NCI-H1048 (cell line): Measurements from ENCODE around the gene CCDC192.

ENCODE experiments used
- DNase-seq: peaks from one replicate; lab custom pipeline; 2025; lab: John Stamatoyannopoulos, UW

The CCDC192 gene

DNA sequence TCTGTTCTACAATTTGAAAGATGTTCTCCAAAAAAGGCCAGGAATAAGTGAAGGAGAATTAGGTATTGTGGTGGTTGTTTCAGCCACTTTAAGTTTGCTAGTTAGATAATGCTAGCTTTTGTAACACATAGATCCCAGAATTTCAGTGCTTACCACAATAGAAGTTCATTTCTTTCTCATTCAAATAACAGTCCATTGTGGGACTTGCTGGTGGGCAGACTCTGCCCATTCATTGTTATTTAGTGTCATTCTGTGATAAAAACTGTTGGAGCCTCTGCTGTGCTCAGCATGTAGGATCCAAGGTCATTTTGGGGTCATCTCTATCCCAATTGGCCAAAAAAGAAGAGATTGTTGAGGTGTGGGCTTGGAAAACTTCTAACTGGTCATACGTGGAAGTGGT is 106.8 kb downstream of the CCDC192 start:
- DNase-seq = no peak

GRCh38 chr5:127810707-127811490 is 107.7 kb downstream of the CCDC192 start:
- DNase-seq = no peak

- no peak for DNase-seq
These were observed 109.4 kb downstream of the CCDC192 start for GRCh38 chr5:127812570-127812969.

DNA sequence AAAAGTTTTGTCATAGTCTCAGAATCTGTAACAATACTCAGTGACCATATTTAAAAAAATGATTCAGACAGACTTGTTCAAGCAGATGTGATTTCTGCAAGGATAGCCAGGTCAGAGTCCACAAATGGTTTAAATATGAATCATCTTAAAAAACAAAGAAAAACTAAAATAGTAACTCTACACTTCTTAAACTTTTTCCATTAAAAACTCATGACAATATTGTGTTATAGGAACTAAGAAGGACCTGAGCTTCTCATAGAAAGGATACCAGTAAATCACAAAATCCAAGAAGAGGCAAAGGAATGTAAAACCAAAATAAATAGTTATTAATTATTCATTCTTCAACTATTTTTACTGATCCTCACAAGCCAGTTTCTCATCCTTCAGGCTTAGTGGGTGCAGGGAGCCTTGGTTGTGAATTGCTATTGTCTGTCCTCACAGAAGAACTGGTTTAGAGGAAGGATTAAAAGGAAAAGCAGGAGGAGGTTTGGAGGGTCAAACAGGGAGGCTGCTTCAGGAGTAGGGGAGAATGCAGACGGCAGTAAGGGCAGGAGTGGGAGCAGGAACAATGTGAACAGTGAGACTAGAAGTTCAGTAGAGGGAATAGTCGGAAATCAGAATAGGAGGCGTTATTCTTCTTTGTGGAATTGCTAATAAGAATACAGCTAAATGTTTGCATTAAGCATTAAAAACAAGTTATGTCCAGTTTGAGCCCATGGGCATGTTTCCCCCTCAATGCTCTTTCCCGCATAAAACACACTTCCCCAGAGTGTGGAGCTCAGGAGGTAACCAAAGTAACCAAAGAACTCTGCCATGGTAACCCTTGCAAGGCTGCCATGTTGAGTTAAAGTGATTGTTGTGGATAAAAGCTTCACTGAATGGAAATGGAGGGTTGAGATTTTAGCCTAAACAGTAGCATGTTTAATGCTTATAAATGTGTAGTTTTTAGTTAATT is 110.7 kb downstream of the CCDC192 start:
- DNase-seq = no peak

- no peak for DNase-seq
These were observed 111.4 kb downstream of the CCDC192 start for GRCh38 chr5:127814588-127814973.

- no peak for DNase-seq
These were observed 117.8 kb downstream of the CCDC192 start for GRCh38 chr5:127820910-127821553.

DNA sequence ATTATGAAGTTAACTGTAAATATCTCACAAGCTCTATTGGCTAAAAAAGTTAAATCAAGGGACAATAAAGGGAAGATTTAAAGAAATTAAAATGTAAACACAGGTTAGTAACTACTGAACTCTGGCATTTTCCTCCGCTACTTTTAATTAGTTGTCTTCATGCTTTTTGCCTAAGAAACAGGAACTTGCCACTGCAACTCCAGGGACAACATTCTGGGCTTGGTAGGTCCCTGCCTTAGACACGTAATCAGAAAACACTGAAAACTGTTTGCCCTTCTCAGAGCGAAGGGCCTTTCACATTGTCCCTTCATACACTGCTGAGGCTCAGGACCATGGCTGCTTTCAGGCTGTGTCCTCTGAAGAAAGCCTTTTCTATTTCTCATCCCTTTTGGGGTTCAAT is 118.7 kb downstream of the CCDC192 start:
- no peak for DNase-seq

- DNase-seq = no peak
These were observed 120.9 kb downstream of the CCDC192 start for GRCh38 chr5:127824126-127824525.

DNA sequence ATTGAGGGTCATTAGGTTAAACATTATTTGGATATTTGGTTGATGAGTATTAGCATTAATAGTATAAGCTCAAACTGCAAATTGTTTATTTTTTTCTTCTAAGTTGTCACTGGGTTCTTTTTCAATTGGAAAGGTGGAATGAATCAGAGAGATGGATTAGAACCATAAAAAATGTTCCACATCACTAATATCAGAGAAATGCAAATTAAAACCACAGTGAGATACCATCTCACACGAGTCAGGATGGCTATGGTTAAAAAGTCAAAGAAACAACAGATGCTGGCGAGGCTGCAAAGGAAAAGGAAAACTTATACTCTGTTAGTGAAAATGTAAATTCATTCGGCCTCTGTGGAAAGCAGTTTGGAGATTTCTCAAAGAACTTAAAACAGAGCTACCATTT is 122.8 kb downstream of the CCDC192 start:
- no peak for DNase-seq

DNA sequence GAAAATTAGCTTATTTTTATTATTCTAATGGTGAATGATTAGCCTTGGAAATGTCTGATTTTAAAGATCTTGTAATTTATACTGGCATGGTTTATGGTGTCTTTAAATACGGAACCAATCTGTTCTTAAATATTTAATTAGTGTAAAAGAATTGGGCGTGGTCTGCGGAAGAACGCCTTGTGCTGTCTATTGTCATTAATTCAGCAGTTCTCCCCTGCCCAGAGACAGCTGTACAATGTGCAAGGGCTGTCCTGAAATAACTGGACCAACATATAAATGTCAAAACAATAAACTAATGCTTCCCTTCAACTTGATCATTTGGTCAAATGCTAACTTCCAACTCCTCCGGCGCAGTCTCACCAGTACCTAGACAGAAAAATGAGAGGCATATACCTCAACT is 124.3 kb downstream of the CCDC192 start:
- no peak for DNase-seq

GRCh38 chr5:127830157-127830556 is 127.0 kb downstream of the CCDC192 start:
- DNase-seq = no peak

GRCh38 chr5:127830829-127831598 is 127.8 kb downstream of the CCDC192 start:
- no peak for DNase-seq

GRCh38 chr5:127832067-127832466 is 128.9 kb downstream of the CCDC192 start:
- no peak for DNase-seq

DNA sequence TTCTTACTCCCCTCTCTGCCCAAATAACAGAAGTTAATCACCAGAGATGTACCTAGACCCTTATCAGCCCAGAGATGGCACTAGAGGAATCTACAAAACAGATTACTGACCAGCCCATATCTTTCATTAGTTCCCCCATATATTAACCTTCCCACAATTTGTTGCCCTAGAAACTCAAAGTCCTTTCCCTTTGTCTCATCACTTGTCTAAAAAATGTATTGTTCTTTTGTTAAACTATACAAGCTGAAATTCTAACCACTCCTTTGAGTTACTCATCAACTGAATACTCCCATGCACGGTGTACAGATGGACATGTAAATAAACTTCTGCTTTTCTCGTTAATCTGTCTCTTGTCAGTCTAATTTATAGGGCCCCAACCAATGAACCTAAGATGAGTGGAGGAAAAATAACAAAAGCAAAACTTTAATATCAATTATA is 130.9 kb downstream of the CCDC192 start:
- DNase-seq = no peak

GRCh38 chr5:127834554-127834953 is 131.4 kb downstream of the CCDC192 start:
- DNase-seq = no peak

DNA sequence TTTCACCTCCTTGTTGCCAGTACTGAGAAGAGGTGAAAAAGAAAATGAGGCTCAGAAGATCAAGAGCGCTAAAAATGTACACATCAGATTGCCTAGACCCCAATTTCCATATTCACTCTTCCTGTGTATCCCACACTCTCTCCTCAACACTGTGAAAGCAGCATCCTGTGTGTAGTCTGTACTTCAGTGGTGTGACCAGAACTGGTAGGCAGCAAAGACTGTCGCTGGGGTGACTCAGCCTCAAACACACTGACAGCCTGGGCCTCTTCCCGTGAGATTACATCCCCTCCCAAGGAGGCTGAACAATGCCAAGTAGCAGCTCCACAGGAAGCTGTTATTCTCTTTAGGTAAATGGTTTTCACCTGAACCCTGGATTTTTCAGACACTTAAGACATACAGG is 135.5 kb downstream of the CCDC192 start:
- DNase-seq = no peak

- no peak for DNase-seq
These were observed 135.9 kb downstream of the CCDC192 start for GRCh38 chr5:127839072-127839471.

- no peak for DNase-seq
These were observed 136.5 kb downstream of the CCDC192 start for GRCh38 chr5:127839496-127840197.

- no peak for DNase-seq
These were observed 137.0 kb downstream of the CCDC192 start for GRCh38 chr5:127840198-127840524.

DNA sequence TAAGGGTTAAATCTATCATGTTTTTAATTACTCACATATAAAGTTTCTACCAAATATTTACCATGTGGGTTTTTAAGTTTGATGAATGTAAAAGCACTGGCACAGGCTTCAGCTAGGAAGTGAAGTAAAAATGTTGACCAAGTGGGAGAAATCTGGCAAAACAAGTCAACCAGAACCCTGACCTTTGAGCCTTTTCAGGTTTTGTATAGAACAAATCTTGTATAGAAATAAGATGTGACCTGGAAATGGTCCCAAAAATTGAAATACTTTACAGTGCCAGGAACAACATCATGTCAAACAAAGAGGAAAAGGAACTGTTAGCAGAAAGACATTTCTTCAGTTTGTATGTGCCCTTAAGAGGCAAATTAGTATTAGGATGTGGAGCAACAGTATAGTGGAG is 137.6 kb downstream of the CCDC192 start:
- no peak for DNase-seq

- DNase-seq = no peak
These were observed 141.4 kb downstream of the CCDC192 start for GRCh38 chr5:127844581-127845021.
